ENCODE results near the gene DCAF16. TPM values are rescaled to one million over a fixed set of nuclear protein-coding genes. Genes with fewer than 3 reads are reported as not detected.

DCAF16 gene
- total RNA-seq, 2 donors from 2014 or later, result 24.0 to 27.5 TPM

GRCh38 chr4:17788956-17789355, 21.6 kb downstream of the DCAF16 start:
- ATAC-seq (no peak), DNase-seq (no peak)
- intact Hi-C loops (cut with DNase I, micrococcal nuclease), result no loop called here

- DNase-seq (no peak), ATAC-seq (no peak)
- intact Hi-C loops (cut with DNase I, micrococcal nuclease), result no loop called here
Measured at GRCh38 chr4:17787315-17787714, 23.2 kb downstream of the DCAF16 start.

GRCh38 chr4:17786567-17786966, 24.0 kb downstream of the DCAF16 start:
- DNase-seq, result no peak
- intact Hi-C loops (cut with DNase I, micrococcal nuclease), result no loop called here
- no peak for ATAC-seq

- intact Hi-C loops (cut with DNase I, micrococcal nuclease), result no loop called here
- ATAC-seq (no peak), DNase-seq (no peak)
Measured at GRCh38 chr4:17785858-17786257, 24.7 kb downstream of the DCAF16 start.

- intact Hi-C loops (cut with DNase I, micrococcal nuclease), result no loop called here
- ATAC-seq (peak; percentile 33), DNase-seq (no peak)
Measured at GRCh38 chr4:17781300-17782287, 29.0 kb downstream of the DCAF16 start, which contains the start of gene FAM184B. Gene FAM184B (minus strand): TSS chr4:17781621. CDS start chr4:17781299, 322 bp downstream.

GRCh38 chr4:17780501-17781299, 29.9 kb downstream of the DCAF16 start:
- ATAC-seq (peak; percentile 41), DNase-seq (no peak)
- intact Hi-C loops (cut with DNase I, micrococcal nuclease), result no loop called here

- DNase-seq (no peak), ATAC-seq (no peak)
- intact Hi-C loops (cut with DNase I, micrococcal nuclease), result no loop called here
Measured at GRCh38 chr4:17778431-17778830, 32.1 kb downstream of the DCAF16 start.

- intact Hi-C loops (cut with DNase I, micrococcal nuclease), result no loop called here
- DNase-seq (no peak), ATAC-seq (no peak)
Measured at GRCh38 chr4:17773135-17773698, 37.3 kb downstream of the DCAF16 start.

- intact Hi-C loops (cut with DNase I, micrococcal nuclease), result no loop called here
- no peak for DNase-seq
- ATAC-seq, result no peak
Measured at GRCh38 chr4:17771284-17771908, 39.2 kb downstream of the DCAF16 start.

- ATAC-seq (no peak), DNase-seq (no peak)
- intact Hi-C loops (cut with DNase I, micrococcal nuclease), result no loop called here
Measured at GRCh38 chr4:17770845-17771244, 39.7 kb downstream of the DCAF16 start.

- DNase-seq (no peak), ATAC-seq (no peak)
- intact Hi-C loops (cut with DNase I, micrococcal nuclease), result no loop called here
Measured at GRCh38 chr4:17769406-17770174, 41.0 kb downstream of the DCAF16 start.

GRCh38 chr4:17766826-17767458, 43.6 kb downstream of the DCAF16 start:
- intact Hi-C loops (cut with DNase I, micrococcal nuclease), result no loop called here
- DNase-seq, result no peak
- ATAC-seq, result no peak

- DNase-seq (no peak), ATAC-seq (no peak)
- intact Hi-C loops (cut with DNase I, micrococcal nuclease), result no loop called here
Measured at GRCh38 chr4:17765514-17766286, 44.9 kb downstream of the DCAF16 start.

GRCh38 chr4:17763931-17764330, 46.6 kb downstream of the DCAF16 start:
- intact Hi-C loops (cut with DNase I, micrococcal nuclease), result no loop called here
- no peak for DNase-seq
- ATAC-seq, result no peak

GRCh38 chr4:17763416-17763815, 47.1 kb downstream of the DCAF16 start:
- intact Hi-C loops (cut with DNase I, micrococcal nuclease), result no loop called here
- no peak for DNase-seq
- ATAC-seq, result no peak

- ATAC-seq, result no peak
- DNase-seq, result no peak
- intact Hi-C loops (cut with DNase I, micrococcal nuclease), result no loop called here
Measured at GRCh38 chr4:17762726-17763125, 47.8 kb downstream of the DCAF16 start.

GRCh38 chr4:17761062-17761461, 49.5 kb downstream of the DCAF16 start:
- intact Hi-C loops (cut with DNase I, micrococcal nuclease), result no loop called here
- DNase-seq (no peak), ATAC-seq (no peak)

Measured in left colon (tissue), 2 donors.